ENCODE results near the gene CILP. TPM values are rescaled to one million over a fixed set of nuclear protein-coding genes. Genes with fewer than 3 reads are reported as not detected.
"Not testable (repeated sequence)": the region's sequence is repeated elsewhere in the genome, so short reads cannot be mapped to it uniquely, and the experiment has no call there.

The CILP gene
- total RNA-seq, 8 experiments from 2014 or later = 0.16 to 15.0 (median 0.39) TPM

DNA sequence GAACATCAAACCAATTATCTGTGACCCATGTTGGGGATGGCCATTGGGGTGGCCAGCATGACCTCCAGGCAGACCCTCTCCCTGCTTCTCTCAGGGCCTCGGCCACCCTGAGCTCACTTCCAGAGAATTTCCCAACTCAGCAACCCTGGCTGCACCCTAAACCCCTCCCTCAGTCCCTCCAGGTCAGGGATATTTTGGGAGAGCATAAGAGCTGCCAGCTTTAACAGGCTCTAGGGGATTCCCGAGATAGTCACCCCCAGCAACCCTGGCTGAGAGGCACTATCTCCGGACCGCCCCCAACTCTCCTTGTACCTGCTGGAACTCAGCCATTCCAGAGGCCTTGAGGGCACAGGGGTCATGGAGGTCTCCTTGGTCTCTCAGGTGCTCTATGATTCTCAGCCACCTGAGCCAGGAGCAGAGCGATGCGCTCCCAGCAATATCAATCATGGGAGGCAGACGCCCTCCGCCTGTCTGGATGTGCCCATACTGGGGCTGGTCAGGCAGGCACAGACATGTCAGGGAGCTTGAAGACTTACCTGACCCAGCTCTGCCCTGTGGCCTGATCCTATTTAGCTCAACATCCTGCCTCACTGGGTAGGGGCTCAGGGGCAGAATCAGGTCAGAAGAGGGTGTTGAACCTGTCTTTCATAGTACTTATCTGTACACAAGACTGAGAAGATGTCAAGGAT is 34.9 kb upstream of the CILP start:
- Histone ChIP-seq H3K4me1 (replicated peaks in 1 of 2) (peaks cover 5 to 29% of the 10 kb centered on the region in 2 donors), H3K27ac (peak overlapping the region; percentile 10 to 88), H3K4me3 (no peak overlapping the region)
- no peak for ATAC-seq (replicated peaks in 6 of 8)
- 80 to 100% (median 88%) methylated on average over 2 to 5 of the region's 8 CpGs; no CpG with 5 or more reads in 7 of the 10 experiments for WGBS, 10 experiments
- in situ Hi-C loops (cut with MboI; ENCODE audit: low pct_unique_long_range_greater_than_20kb in 2 of 9, low sequenced_read_pairs in 9 of 9, unreplicated experiment in 9 of 9) = no loop called here

DNA sequence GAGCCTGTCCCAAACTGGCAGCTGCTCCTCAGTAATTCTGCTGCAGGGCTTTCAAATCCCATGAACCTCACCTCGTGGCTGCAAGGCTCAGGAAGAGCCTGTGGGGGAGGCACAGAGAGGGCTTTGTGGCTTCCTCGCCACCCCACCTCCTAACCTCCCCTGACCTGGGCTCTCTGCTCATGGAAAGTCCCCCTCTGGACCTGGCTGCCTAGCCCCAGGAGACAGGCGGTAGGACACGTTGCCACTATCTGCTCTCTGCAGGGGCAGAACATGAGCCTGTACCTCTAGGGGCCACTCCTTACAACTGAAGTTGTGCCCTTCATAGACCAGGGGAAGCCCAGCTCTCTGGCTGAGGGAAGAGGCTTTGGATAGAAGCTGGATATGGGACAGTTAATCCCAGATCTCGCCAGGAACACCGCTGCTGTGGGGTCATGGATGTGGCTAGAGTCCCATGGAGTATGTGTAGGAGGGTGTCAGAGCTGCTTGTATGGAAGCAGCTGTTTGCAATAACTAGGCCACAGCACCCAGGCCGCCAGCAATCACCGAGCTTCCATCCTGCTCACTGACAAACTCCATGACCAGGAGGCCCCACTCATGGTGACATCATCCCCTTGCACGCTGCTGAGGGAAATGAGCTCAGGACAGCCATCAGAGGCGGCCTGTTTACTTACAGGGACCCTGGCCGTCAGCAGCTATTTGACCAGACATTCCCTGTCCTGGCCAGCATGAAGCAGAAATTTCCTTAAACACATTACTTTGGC is 34.0 kb upstream of the CILP start:
- ATAC-seq (replicated peaks in 6 of 8) = peak in 6 of 8 experiments; percentile 35 to 98 (median 97)
- in situ Hi-C loops (cut with MboI; ENCODE audit: low pct_unique_long_range_greater_than_20kb in 2 of 9, low sequenced_read_pairs in 9 of 9, unreplicated experiment in 9 of 9) = no loop called here
- Histone ChIP-seq H3K4me1 (replicated peaks in 1 of 2) (peaks cover 5 to 29% of the 10 kb centered on the region in 2 donors), H3K27ac (peak overlapping the region; percentile 47 to 88), H3K4me3 (no peak overlapping the region)
- 70 to 100% (median 77%) methylated on average over 1 to 6 of the region's 11 CpGs; no CpG with 5 or more reads in 4 of the 10 experiments for WGBS, 10 experiments

DNA sequence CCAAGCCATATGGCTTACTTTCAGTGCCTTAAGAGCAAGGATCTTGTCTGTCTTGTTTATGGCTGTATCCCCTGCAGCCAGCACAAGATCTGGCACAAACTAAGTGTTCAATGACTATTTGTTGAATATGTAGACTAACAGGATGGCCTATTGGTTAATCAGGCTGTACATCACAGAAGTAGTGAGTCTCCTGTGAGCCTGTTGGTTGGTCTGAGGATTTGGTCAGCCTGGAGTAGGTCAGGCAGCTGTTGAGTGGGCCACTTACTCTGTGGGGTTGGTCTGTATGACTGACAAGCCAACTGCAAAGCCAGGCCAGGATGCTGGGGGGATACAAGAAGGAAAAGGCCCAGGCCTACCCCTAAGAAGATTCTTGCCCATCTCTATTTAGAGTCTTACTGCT is 33.4 kb upstream of the CILP start:
- ATAC-seq (replicated peaks in 6 of 8) = peak in 1 of 8 experiments; percentile 46
- in situ Hi-C loops (cut with MboI; ENCODE audit: low pct_unique_long_range_greater_than_20kb in 2 of 9, low sequenced_read_pairs in 9 of 9, unreplicated experiment in 9 of 9) = no loop called here
- Histone ChIP-seq H3K4me3 (no peak overlapping the region), H3K4me1 (replicated peaks in 1 of 2) (peaks cover 5 to 28% of the 10 kb centered on the region in 2 donors), H3K27ac (peak overlapping the region in 1 of 2 donors; percentile 88)

DNA sequence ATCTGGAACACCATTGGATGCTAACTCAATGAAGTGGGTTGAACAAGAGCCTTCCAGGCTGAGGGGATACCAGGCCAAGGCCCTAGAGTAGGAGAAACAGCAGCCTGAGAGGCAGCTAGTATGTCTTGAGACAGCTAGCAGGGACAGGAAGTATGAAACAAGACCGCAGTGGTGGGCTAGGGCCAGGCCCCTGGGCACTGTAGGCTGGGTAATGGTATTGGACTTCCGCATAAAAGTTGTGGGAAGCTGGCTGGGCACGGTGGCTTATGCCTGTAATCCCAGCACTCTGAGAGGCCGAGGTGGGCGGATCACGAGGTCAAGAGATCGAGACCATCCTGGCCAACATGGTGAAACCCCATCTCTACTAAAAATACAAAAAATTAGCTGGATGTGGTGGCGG is 25.2 kb upstream of the CILP start:
- in situ Hi-C loops (cut with MboI; ENCODE audit: low pct_unique_long_range_greater_than_20kb in 2 of 9, low sequenced_read_pairs in 9 of 9, unreplicated experiment in 9 of 9); H3K27ac ChIP-seq; ATAC-seq (replicated peaks in 6 of 8); H3K4me1 ChIP-seq (replicated peaks in 1 of 2); H3K4me3 ChIP-seq: not testable (repeated sequence)
- 60 to 100% (median 100%) methylated on average over 1 of the region's 8 CpGs; no CpG with 5 or more reads in 7 of the 10 experiments for WGBS, 10 experiments

DNA sequence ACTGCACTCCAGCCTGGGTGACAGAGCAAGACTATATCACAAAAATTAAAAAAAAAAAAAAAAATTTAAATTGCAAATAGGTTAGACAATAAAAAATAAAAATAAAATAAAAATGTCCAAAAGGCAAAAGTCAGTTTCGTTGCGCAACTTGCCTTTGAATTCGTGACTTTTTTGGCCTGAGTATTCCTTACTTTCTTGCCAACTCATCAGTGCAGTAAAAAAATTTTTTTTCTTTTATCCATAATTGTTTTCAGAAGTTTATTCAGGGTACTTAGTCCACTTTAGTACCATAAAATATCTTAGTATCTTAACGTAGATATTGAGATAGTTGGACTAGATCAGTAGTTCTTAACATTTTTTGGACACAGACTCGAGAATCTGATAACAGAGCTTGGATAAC is 22.4 kb upstream of the CILP start:
- 33 to 100% (median 84%) methylated on average over 1 to 5 of the region's 5 CpGs for whole genome bisulfite sequencing, 10 experiments
- Histone ChIP-seq H3K4me3 (no peak overlapping the region), H3K4me1 (replicated peaks in 1 of 2) (no peaks in the 10 kb centered on the region), H3K27ac (no peak overlapping the region)
- ATAC-seq (replicated peaks in 6 of 8) = no peak
- in situ Hi-C loops (cut with MboI; ENCODE audit: low pct_unique_long_range_greater_than_20kb in 2 of 9, low sequenced_read_pairs in 9 of 9, unreplicated experiment in 9 of 9) = no loop called here

DNA sequence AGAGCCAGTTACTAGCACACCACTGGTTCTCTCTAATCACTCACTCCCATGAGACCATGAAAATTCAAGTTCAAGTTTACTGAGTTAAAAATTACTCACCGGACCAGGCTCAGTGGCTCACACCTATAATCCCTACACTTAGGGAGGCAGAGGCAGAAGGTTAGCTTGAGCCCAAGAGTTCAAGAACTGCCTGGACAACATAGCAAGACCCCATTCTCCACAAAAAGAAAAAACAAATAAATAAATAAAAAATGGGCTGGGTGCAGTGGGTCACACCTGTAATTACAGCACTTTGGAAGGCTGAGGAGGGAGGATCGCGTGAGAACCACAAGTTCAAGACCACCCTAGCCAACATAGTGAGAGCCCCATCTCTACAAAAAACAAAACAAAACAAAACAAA is 21.2 kb upstream of the CILP start:
- 71 to 100% (median 100%) methylated on average over 2 to 3 of the region's 3 CpGs; no CpG with 5 or more reads in 2 of the 10 experiments for WGBS, 10 experiments
- in situ Hi-C loops (cut with MboI; ENCODE audit: low pct_unique_long_range_greater_than_20kb in 2 of 9, low sequenced_read_pairs in 9 of 9, unreplicated experiment in 9 of 9) = no loop called here
- H3K4me1 ChIP-seq (replicated peaks in 1 of 2) = peaks cover 0 to under 1% of the 10 kb centered on the region in 2 donors
- ATAC-seq (replicated peaks in 6 of 8) = no peak
- H3K27ac ChIP-seq = no peak overlapping the region
- H3K4me3 ChIP-seq = no peak overlapping the region

DNA sequence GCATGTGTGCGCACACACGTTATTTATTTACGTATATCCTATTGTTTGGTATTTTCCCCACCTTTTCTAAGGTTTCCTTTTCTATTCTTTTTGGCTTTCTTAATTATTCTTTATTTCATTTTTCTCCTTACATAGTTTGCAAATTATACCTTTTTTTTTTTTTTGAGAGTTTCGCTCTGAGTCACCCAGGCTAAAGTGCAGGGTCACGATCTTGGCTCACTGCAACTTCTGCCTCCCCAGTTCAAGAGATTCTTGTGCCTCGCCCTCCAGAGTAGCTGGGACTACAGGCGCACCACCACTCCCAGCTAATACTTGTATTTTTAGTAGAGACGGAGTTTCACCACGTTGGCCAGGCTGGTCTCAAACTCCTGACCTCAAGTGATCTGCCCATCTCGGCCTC is 20.0 kb upstream of the CILP start:
- H3K4me3 ChIP-seq = no peak overlapping the region
- peak in 1 of 8 experiments; percentile 31 for ATAC-seq (replicated peaks in 6 of 8)

DNA sequence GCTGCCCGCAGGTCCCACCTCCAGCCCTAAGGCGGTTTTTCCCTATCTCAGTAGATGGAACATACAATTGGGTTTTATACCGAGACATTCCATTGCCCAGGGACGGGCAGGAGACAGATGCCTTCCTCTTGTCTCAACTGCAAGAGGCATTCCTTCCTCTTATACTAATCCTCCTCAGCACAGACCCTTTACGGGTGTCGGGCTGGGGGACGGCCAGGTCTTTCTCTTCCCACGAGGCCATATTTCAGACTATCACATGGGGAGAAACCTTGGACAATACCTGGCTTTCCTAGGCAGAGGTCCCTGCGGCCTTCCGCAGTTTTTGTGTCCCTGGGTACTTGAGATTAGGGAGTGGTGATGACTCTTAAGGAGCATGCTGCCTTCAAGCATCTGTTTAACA is 15.6 kb upstream of the CILP start:
- H3K4me3 ChIP-seq; ATAC-seq (replicated peaks in 6 of 8); in situ Hi-C loops (cut with MboI; ENCODE audit: low pct_unique_long_range_greater_than_20kb in 2 of 9, low sequenced_read_pairs in 9 of 9, unreplicated experiment in 9 of 9); H3K27ac ChIP-seq: not testable (repeated sequence)
- no CpG with 5 or more reads among the region's 10 CpGs for WGBS, 10 experiments
- peaks cover 6 to 13% of the 10 kb centered on the region in 2 donors for H3K4me1 ChIP-seq (replicated peaks in 1 of 2)

More for the DNA sequence above, 20.0 kb upstream of the CILP start:
- 68 to 95% (median 88%) methylated on average over 3 to 10 of the region's 10 CpGs for WGBS, 10 experiments
- Histone ChIP-seq H3K27ac (no peak overlapping the region), H3K4me1 (replicated peaks in 1 of 2) (peaks cover 5 to 11% of the 10 kb centered on the region in 2 donors)
- in situ Hi-C loops (cut with MboI; ENCODE audit: low pct_unique_long_range_greater_than_20kb in 2 of 9, low sequenced_read_pairs in 9 of 9, unreplicated experiment in 9 of 9) = no loop called here

DNA sequence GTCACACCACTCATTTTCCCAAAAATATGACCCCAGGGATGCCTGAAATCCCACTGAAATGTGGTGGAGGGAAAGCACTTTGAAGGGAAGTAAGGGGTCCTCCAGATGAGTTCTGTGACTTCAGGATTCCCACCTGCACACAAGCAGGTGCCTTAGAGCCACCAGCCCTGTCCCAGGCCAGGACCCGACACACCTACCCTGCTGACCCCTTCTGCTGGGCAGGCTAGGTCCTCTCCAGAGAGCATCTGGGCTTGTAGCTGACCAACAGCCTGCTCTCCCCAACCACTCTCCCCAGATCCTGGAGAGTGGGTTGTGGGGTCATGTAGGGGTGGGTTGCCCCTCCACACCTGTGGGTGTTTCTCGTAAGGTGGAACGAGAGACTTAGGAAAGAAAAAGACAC is 14.9 kb upstream of the CILP start:
- Histone ChIP-seq H3K27ac (no peak overlapping the region), H3K4me3 (no peak overlapping the region), H3K4me1 (replicated peaks in 1 of 2) (peaks cover 6 to 13% of the 10 kb centered on the region in 2 donors)
- WGBS, 10 experiments = 92 to 100% methylated on average over 1 to 2 of the region's 3 CpGs; no CpG with 5 or more reads in 8 of the 10 experiments
- in situ Hi-C loops (cut with MboI; ENCODE audit: low pct_unique_long_range_greater_than_20kb in 2 of 9, low sequenced_read_pairs in 9 of 9, unreplicated experiment in 9 of 9) = no loop called here
- ATAC-seq (replicated peaks in 6 of 8) = peak in 1 of 8 experiments; percentile 40

DNA sequence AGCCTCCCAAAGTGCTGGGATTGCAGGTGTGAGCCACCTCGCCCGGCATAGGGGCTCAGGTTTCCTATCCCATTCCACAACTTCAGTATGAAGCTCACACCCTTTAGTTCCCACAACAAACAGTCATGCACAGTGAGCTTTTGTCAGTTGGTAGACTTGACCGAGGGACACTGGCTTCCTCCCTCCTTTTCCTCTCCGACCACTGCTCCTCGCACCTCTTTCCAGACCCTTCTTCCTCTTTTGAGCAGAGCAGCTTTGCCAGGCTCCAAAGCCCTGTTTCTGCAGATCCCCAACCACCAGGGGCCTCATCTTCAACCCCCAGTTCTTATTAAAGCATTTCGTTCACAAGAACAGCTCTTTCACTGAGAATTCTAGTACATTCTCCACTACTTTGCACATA is 12.7 kb upstream of the CILP start:
- ATAC-seq (replicated peaks in 6 of 8) = no peak
- in situ Hi-C loops (cut with MboI; ENCODE audit: low pct_unique_long_range_greater_than_20kb in 2 of 9, low sequenced_read_pairs in 9 of 9, unreplicated experiment in 9 of 9) = no loop called here
- Histone ChIP-seq H3K27ac (no peak overlapping the region), H3K4me1 (replicated peaks in 1 of 2) (peaks cover 6 to 13% of the 10 kb centered on the region in 2 donors), H3K4me3 (no peak overlapping the region)
- 0 to 100% (median 87%) methylated on average over 1 to 4 of the region's 6 CpGs; no CpG with 5 or more reads in 2 of the 10 experiments for WGBS, 10 experiments

DNA sequence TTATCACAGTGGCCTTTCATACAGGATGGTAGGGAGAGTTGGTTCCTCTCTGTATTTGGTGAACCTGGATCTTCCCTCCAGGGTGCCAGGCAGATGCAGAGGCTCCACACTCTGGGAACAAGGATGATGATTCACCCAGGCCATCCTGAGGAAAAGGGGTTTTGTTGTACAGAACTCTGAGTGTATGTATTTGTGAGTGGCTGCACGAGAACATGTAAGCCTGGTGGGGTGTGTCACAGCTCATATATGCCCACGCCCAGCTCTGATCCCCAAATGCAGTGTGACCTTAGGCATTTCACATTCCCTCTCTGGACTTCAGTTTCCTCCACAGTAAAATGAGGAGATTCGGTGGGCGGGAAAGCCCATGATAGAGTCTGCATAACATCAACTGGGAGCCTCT is 11.6 kb upstream of the CILP start:
- Histone ChIP-seq H3K27ac (no peak overlapping the region), H3K4me3 (no peak overlapping the region), H3K4me1 (replicated peaks in 1 of 2) (peaks cover 6 to 13% of the 10 kb centered on the region in 2 donors)
- ATAC-seq (replicated peaks in 6 of 8) = peak in 3 of 8 experiments; percentile 65 to 96 (median 90)
- in situ Hi-C loops (cut with MboI; ENCODE audit: low pct_unique_long_range_greater_than_20kb in 2 of 9, low sequenced_read_pairs in 9 of 9, unreplicated experiment in 9 of 9) = no loop called here
- WGBS, 10 experiments = 20 to 100% (median 95%) methylated on average over 1 to 2 of the region's 4 CpGs; no CpG with 5 or more reads in 4 of the 10 experiments

DNA sequence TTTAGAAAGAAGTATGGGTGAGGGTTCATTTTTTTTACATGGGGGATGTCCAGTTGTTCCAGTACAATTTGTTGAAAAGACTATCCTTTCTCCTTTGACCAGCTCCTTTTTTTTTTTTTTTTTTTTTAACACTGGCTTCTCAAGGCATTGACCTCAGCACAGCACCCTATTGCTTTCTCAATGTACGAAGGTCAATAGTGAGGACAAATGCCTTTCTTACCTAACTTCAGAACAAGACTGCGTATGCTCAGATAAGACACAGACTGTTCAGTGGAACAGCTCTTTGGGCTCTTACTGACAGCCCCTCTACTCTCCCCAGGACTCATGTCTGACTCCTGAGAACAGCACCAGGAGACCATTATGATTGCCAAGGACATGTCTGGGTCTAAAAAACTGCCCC is 10.4 kb upstream of the CILP start:
- 83 to 100% (median 93%) methylated on average over 1 to 2 of the region's 2 CpGs; no CpG with 5 or more reads in 2 of the 10 experiments for WGBS, 10 experiments
- no peak for ATAC-seq (replicated peaks in 6 of 8)
- in situ Hi-C loops (cut with MboI; ENCODE audit: low pct_unique_long_range_greater_than_20kb in 2 of 9, low sequenced_read_pairs in 9 of 9, unreplicated experiment in 9 of 9) = no loop called here
- H3K4me3 ChIP-seq = no peak overlapping the region
- peaks cover 3 to 9% of the 10 kb centered on the region in 2 donors for H3K4me1 ChIP-seq (replicated peaks in 1 of 2)
- no peak overlapping the region for H3K27ac ChIP-seq

DNA sequence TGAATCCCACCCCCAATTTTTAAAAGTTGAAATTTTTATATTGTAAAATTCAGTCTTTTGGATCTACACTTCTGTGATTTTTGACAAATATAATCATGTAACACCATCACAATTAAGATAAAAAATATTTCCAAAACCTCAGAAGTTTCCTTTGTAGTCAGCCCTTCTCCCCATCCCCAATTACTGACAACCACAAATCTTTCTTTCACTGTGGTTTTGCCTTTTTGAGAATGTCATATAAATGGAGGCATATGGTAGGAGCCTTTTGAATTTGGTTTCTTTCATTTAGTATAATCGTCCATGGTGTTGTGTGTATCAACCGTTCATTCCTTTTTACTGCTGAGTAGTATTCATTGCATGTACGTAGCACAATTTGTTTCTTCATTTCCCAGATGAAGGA is 7.9 kb upstream of the CILP start:
- Histone ChIP-seq H3K4me3 (no peak overlapping the region), H3K27ac (no peak overlapping the region), H3K4me1 (replicated peaks in 1 of 2) (peaks cover 0 to 4% of the 10 kb centered on the region in 2 donors)
- 75 to 100% (median 91%) methylated on average over 1 to 3 of the region's 3 CpGs for WGBS, 10 experiments
- ATAC-seq (replicated peaks in 6 of 8) = no peak
- in situ Hi-C loops (cut with MboI; ENCODE audit: low pct_unique_long_range_greater_than_20kb in 2 of 9, low sequenced_read_pairs in 9 of 9, unreplicated experiment in 9 of 9) = no loop called here
